HEK293 (cell line): ENCODE results near the gene CTLA4.

ENCODE experiments used
- CTCF ChIA-PET: fragments of 350-600 bp; formaldehyde crosslinking; extraction: SDS; loops from one replicate; lab custom pipeline; 2021; ENCODE audit warnings: antibody characterized with exemption; lab: Yijun Ruan, JAX
- POLR2A ChIA-PET: fragments of 300-600 bp; formaldehyde crosslinking; extraction: SDS; loops from one replicate; lab custom pipeline; 2020; ENCODE audit warnings: antibody characterized with exemption, inconsistent platforms; lab: Yijun Ruan, JAX
- H3K27ac ChIP-seq: fragments of 200-500 bp; sonication (Bioruptor generic); 2 replicates; pipeline ENCODE4 v1.5.1; 2014; ENCODE audit warnings: low read depth, low read length, control low read depth, inconsistent platforms; ENCODE audit errors: extremely low read depth
- H3K36me3 ChIP-seq, 2 experiments: fragments of 200-500 bp in 1 of 2; sonication (Bioruptor generic) in 1 of 2; 1 replicate in 1 of 2; 2 replicates in 1 of 2; pipeline ENCODE4 v1.5.1; 2014 to 2017; ENCODE audit warnings: inconsistent platforms in 2 of 2, low read length in 2 of 2; ENCODE audit not compliant: control insufficient read depth in 2 of 2, insufficient read depth in 1 of 2
- H3K4me1 ChIP-seq: fragments of 200-500 bp; sonication (Bioruptor generic); 2 replicates; pipeline ENCODE4 v1.5.1; 2014; ENCODE audit warnings: mild to moderate bottlenecking, low read length, inconsistent platforms; ENCODE audit not compliant: control insufficient read depth, insufficient read depth
- H3K4me3 ChIP-seq: 2 replicates; pipeline ENCODE4 v1.5.1; 2011; ENCODE audit warnings: low read depth, mild to moderate bottlenecking, control low read depth, low read length, moderate library complexity
- H3K9me3 ChIP-seq: fragments of 200-500 bp; sonication (Bioruptor generic); 2 replicates; pipeline ENCODE4 v1.5.1; 2014; ENCODE audit warnings: low read depth, low read length, inconsistent platforms; ENCODE audit not compliant: control insufficient read depth, insufficient read depth
- GLI4 ChIP-seq: fragments of 450-650 bp; formaldehyde crosslinking; IDR thresholded peaks from 2 replicates; pipeline ENCODE4 v1.5.1; 2016; ENCODE audit warnings: missing biosample characterization, missing genetic modification characterization
- GLIS1 ChIP-seq: fragments of 450-650 bp; formaldehyde crosslinking; IDR thresholded peaks from 2 replicates; pipeline ENCODE4 v1.5.1; 2016; ENCODE audit warnings: missing biosample characterization, missing genetic modification characterization
- KLF1 ChIP-seq: fragments of 450-650 bp; formaldehyde crosslinking; IDR thresholded peaks from 2 replicates; pipeline ENCODE4 v1.5.1; 2016; ENCODE audit warnings: missing biosample characterization, missing genetic modification characterization
- PBX3 ChIP-seq: sonication (generic); formaldehyde crosslinking; IDR thresholded peaks from 2 replicates; pipeline ENCODE4 v1.8.1; 2022; ENCODE audit warnings: mild to moderate bottlenecking, moderate library complexity, missing genetic modification reagents
- PRDM1 ChIP-seq: fragments of 450-650 bp; formaldehyde crosslinking; IDR thresholded peaks from 2 replicates; pipeline ENCODE4; 2016; ENCODE audit warnings: missing biosample characterization, missing genetic modification characterization
- REPIN1 ChIP-seq: fragments of 450-650 bp; formaldehyde crosslinking; IDR thresholded peaks from 2 replicates; pipeline ENCODE4 v1.5.1; 2017; ENCODE audit warnings: missing biosample characterization, missing genetic modification characterization, low read depth
- YY2 ChIP-seq: fragments of 450-650 bp; formaldehyde crosslinking; IDR thresholded peaks from 2 replicates; pipeline ENCODE4 v1.5.1; 2016; ENCODE audit warnings: missing biosample characterization, missing genetic modification characterization
- ZEB2 ChIP-seq: fragments of 450-650 bp; formaldehyde crosslinking; IDR thresholded peaks from 2 replicates; pipeline ENCODE4 v1.5.1; 2016; ENCODE audit warnings: missing biosample characterization, missing genetic modification characterization
- ZFHX2 ChIP-seq: fragments of 450-650 bp; formaldehyde crosslinking; conservative IDR thresholded peaks from 2 replicates; pipeline ENCODE4 v1.5.1; 2016; ENCODE audit warnings: missing biosample characterization, missing genetic modification characterization
- ZFP3 ChIP-seq: fragments of 450-650 bp; formaldehyde crosslinking; IDR thresholded peaks from 2 replicates; pipeline ENCODE4 v1.5.1; 2016; ENCODE audit warnings: low read depth, missing biosample characterization, missing genetic modification characterization
- ZNF202 ChIP-seq: fragments of 450-650 bp; formaldehyde crosslinking; IDR thresholded peaks from 2 replicates; pipeline ENCODE4 v1.5.1; 2016; ENCODE audit warnings: missing biosample characterization, missing genetic modification characterization, borderline replicate concordance
- ZNF302 ChIP-seq: fragments of 450-650 bp; formaldehyde crosslinking; IDR thresholded peaks from 2 replicates; pipeline ENCODE4 v1.5.1; 2016; ENCODE audit warnings: missing biosample characterization, missing genetic modification characterization, low read depth
- ZNF404 ChIP-seq: fragments of 450-650 bp; formaldehyde crosslinking; IDR thresholded peaks from 2 replicates; pipeline ENCODE4 v1.5.1; 2017; ENCODE audit warnings: missing biosample characterization, missing genetic modification characterization
- ZNF416 ChIP-seq: fragments of 450-650 bp; formaldehyde crosslinking; IDR thresholded peaks from 2 replicates; pipeline ENCODE4 v1.5.1; 2016; ENCODE audit warnings: missing biosample characterization, missing genetic modification characterization
- ZNF544 ChIP-seq: fragments of 450-650 bp; formaldehyde crosslinking; IDR thresholded peaks from 2 replicates; pipeline ENCODE4 v1.5.0; 2017; ENCODE audit warnings: missing biosample characterization, missing genetic modification characterization
- ZNF571 ChIP-seq: fragments of 450-650 bp; formaldehyde crosslinking; IDR thresholded peaks from 2 replicates; pipeline ENCODE4 v1.5.0; 2017; ENCODE audit warnings: missing biosample characterization, missing genetic modification characterization
- ZNF610 ChIP-seq: fragments of 450-650 bp; formaldehyde crosslinking; IDR thresholded peaks from 2 replicates; pipeline ENCODE4 v1.5.1; 2016; ENCODE audit warnings: missing biosample characterization, missing genetic modification characterization, borderline replicate concordance
- ZSCAN4 ChIP-seq: fragments of 450-650 bp; formaldehyde crosslinking; IDR thresholded peaks from 2 replicates; pipeline ENCODE4 v1.5.1; 2017; ENCODE audit warnings: missing biosample characterization, missing genetic modification characterization
- TF ChIP-seq, protein P1 (sequence below): fragments of 450-650 bp; formaldehyde crosslinking; IDR thresholded peaks from 2 replicates; pipeline ENCODE4 v1.5.1; 2016; ENCODE audit warnings: missing biosample characterization, missing genetic modification characterization
- TF ChIP-seq, protein P2 (sequence below): fragments of 450-650 bp; formaldehyde crosslinking; IDR thresholded peaks from 2 replicates; pipeline ENCODE4 v1.5.1; 2016; ENCODE audit warnings: missing biosample characterization, missing genetic modification characterization
- TF ChIP-seq, protein P3 (sequence below): fragments of 450-650 bp; formaldehyde crosslinking; IDR thresholded peaks from 2 replicates; pipeline ENCODE4 v1.5.1; 2016; ENCODE audit warnings: missing biosample characterization, missing genetic modification characterization
- TF ChIP-seq, protein P4 (sequence below): fragments of 450-650 bp; formaldehyde crosslinking; IDR thresholded peaks from 2 replicates; pipeline ENCODE4 v1.5.1; 2016; ENCODE audit warnings: missing biosample characterization, missing genetic modification characterization
- TF ChIP-seq, protein P5 (sequence below): fragments of 450-650 bp; formaldehyde crosslinking; IDR thresholded peaks from 2 replicates; pipeline ENCODE4 v1.5.1; 2016; ENCODE audit warnings: missing biosample characterization, missing genetic modification characterization

Gene CTLA4

GRCh38 chr2:203861197-203861596 lies 6.4 kb upstream of the CTLA4 start:
- H3K9me3 ChIP-seq: no peaks in the 10 kb centered on the region
- no peaks in the 10 kb centered on the region for H3K4me1 ChIP-seq
- no peaks in the 10 kb centered on the region for H3K36me3 ChIP-seq
- no peak overlapping the region for H3K4me3 ChIP-seq
- TF ChIP-seq ZNF571 (tag by site-specific recombination) (no peak), ZFHX2 (tag by site-specific recombination) (no peak), GLI4 (tag by site-specific recombination) (no peak), ZNF544 (tag by site-specific recombination) (no peak)
- TF ChIP-seq, protein P1, sequence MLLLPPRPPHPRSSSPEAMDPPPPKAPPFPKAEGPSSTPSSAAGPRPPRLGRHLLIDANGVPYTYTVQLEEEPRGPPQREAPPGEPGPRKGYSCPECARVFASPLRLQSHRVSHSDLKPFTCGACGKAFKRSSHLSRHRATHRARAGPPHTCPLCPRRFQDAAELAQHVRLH (tag by site-specific recombination): no peak
- H3K27ac ChIP-seq: no peak overlapping the region
- CTCF ChIA-PET: no interaction called here
- POLR2A ChIA-PET: no interaction called here

- ChIA-PET CTCF (interaction anchor here (0.6 kb wide), 1 partner anchor 218 kb away, joined by 3 read pairs; no protein-coding TSS in a partner anchor), POLR2A (no interaction called here)
- no peaks in the 10 kb centered on the region for H3K36me3 ChIP-seq
- H3K9me3 ChIP-seq: no peaks in the 10 kb centered on the region
- no peak overlapping the region for H3K27ac ChIP-seq
- H3K4me1 ChIP-seq: no peaks in the 10 kb centered on the region
- no peak overlapping the region for H3K4me3 ChIP-seq
- TF ChIP-seq ZFP3: no peak
- no peak for TF ChIP-seq ZNF202 (tag by site-specific recombination)
- no peak for TF ChIP-seq PRDM1 (tag by site-specific recombination)
- TF ChIP-seq, protein P2, sequence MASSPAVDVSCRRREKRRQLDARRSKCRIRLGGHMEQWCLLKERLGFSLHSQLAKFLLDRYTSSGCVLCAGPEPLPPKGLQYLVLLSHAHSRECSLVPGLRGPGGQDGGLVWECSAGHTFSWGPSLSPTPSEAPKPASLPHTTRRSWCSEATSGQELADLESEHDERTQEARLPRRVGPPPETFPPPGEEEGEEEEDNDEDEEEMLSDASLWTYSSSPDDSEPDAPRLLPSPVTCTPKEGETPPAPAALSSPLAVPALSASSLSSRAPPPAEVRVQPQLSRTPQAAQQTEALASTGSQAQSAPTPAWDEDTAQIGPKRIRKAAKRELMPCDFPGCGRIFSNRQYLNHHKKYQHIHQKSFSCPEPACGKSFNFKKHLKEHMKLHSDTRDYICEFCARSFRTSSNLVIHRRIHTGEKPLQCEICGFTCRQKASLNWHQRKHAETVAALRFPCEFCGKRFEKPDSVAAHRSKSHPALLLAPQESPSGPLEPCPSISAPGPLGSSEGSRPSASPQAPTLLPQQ (tag by site-specific recombination): no peak
- TF ChIP-seq ZNF404 (tag by site-specific recombination): no peak
- no peak for TF ChIP-seq KLF1 (tag by site-specific recombination)
- TF ChIP-seq ZNF302 (tag by site-specific recombination): no peak
- no peak for TF ChIP-seq YY2 (tag by site-specific recombination)
- TF ChIP-seq ZNF610 (tag by site-specific recombination): no peak
- no peak for TF ChIP-seq ZSCAN4 (tag by site-specific recombination)
- no peak for TF ChIP-seq REPIN1 (tag by site-specific recombination)
- TF ChIP-seq ZNF416 (tag by site-specific recombination): no peak
- TF ChIP-seq, protein P3, sequence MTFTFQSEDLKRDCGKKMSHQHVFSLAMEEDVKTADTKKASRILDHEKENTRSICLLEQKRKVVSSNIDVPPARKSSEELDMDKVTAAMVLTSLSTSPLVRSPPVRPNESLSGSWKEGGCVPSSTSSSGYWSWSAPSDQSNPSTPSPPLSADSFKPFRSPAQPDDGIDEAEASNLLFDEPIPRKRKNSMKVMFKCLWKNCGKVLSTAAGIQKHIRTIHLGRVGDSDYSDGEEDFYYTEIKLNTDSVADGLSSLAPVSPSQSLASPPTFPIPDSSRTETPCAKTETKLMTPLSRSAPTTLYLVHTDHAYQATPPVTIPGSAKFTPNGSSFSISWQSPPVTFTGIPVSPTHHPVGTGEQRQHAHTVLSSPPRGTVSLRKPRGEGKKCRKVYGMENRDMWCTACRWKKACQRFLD (tag by site-specific recombination): no peak
- TF ChIP-seq ZEB2 (tag by site-specific recombination): no peak
- TF ChIP-seq GLIS1: no peak
- TF ChIP-seq ZFHX2 (tag by site-specific recombination): no peak
- TF ChIP-seq PBX3 (CRISPR knock-in tag): no peak
- TF ChIP-seq, protein P4, sequence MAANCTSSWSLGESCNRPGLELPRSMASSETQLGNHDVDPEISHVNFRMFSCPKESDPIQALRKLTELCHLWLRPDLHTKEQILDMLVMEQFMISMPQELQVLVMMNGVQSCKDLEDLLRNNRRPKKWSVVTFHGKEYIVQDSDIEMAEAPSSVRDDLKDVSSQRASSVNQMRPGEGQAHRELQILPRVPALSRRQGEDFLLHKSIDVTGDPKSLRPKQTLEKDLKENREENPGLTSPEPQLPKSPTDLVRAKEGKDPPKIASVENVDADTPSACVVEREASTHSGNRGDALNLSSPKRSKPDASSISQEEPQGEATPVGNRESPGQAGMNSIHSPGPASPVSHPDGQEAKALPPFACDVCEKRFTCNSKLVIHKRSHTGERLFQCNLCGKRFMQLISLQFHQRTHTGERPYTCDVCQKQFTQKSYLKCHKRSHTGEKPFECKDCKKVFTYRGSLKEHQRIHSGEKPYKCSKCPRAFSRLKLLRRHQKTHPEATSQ (tag by site-specific recombination): no peak
- TF ChIP-seq, protein P5, sequence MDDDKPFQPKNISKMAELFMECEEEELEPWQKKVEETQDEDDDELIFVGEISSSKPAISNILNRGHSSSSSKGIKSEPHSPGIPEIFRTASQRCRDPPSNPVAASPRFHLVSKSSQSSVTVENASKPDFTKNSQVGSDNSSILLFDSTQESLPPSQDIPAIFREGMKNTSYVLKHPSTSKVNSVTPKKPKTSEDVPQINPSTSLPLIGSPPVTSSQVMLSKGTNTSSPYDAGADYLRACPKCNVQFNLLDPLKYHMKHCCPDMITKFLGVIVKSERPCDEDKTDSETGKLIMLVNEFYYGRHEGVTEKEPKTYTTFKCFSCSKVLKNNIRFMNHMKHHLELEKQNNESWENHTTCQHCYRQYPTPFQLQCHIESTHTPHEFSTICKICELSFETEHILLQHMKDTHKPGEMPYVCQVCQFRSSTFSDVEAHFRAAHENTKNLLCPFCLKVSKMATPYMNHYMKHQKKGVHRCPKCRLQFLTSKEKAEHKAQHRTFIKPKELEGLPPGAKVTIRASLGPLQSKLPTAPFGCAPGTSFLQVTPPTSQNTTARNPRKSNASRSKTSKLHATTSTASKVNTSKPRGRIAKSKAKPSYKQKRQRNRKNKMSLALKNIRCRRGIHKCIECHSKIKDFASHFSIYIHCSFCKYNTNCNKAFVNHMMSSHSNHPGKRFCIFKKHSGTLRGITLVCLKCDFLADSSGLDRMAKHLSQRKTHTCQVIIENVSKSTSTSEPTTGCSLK: no peak
These were observed 6.0 kb upstream of the CTLA4 start for GRCh38 chr2:203861607-203862006.
